Fibroblast of pulmonary artery (primary cell): ENCODE results near the gene KRTAP5-5.

Source experiments
- DNase-seq: peaks from one replicate; pipeline ENCODE4 v3.0.0-alpha.2; 2010; ENCODE audit warnings: low read depth
- H3K4me3 ChIP-seq: replicated peaks from 2 replicates; pipeline ENCODE4 v1.5.1; 2011; ENCODE audit warnings: low read depth, mild to moderate bottlenecking, control low read depth, low read length, moderate library complexity
- CTCF ChIP-seq: IDR thresholded peaks from 2 replicates; pipeline ENCODE4 v1.5.1; 2011; ENCODE audit warnings: mild to moderate bottlenecking, control low read depth, low read length, inconsistent platforms; ENCODE audit errors: missing control alignments

Gene KRTAP5-5

GRCh38 chr11:1639102-1639620 lies 9.6 kb downstream of the KRTAP5-5 start:
- no peak for DNase-seq
- H3K4me3 ChIP-seq: no peak overlapping the region
- TF ChIP-seq CTCF: no peak

GRCh38 chr11:1639666-1640065 lies 10.1 kb downstream of the KRTAP5-5 start:
- H3K4me3 ChIP-seq: no peak overlapping the region
- no peak for DNase-seq
- no peak for TF ChIP-seq CTCF

- peak; percentile 74 for TF ChIP-seq CTCF
- no peak overlapping the region for H3K4me3 ChIP-seq
- DNase-seq: peak; percentile 19
Observed at GRCh38 chr11:1640076-1640946, 10.7 kb downstream of the KRTAP5-5 start.

- H3K4me3 ChIP-seq: no peak overlapping the region
- no peak for DNase-seq
- TF ChIP-seq CTCF: no peak
Observed at GRCh38 chr11:1641096-1641495, 11.5 kb downstream of the KRTAP5-5 start.

GRCh38 chr11:1642288-1643145 lies 12.9 kb downstream of the KRTAP5-5 start:
- no peak for DNase-seq
- TF ChIP-seq CTCF: no peak
- no peak overlapping the region for H3K4me3 ChIP-seq

GRCh38 chr11:1643146-1643690 lies 13.6 kb downstream of the KRTAP5-5 start:
- H3K4me3 ChIP-seq: no peak overlapping the region
- no peak for TF ChIP-seq CTCF
- DNase-seq: no peak
